ENCODE measurements around the gene ALDH1A1. TPM values are rescaled to one million over a fixed set of nuclear protein-coding genes. Genes with fewer than 3 reads are reported as not detected.

ALDH1A1 gene
- total RNA-seq, 2 experiments from 2014 or later, result not detected

- intact Hi-C loops (cut with micrococcal nuclease; ENCODE audit: unreplicated experiment), result loop anchor here (5.0 kb wide), 1 partner anchor 308 kb away; no protein-coding TSS in a partner anchor
- Histone ChIP-seq H3K4me3 (ENCODE audit: low read depth, low read length, poor library complexity, severe bottlenecking) (no peak overlapping the region), H2AFZ (ENCODE audit: low read length) (no peak overlapping the region), H3K27ac (ENCODE audit: low read depth, low read length, poor library complexity, severe bottlenecking) (no peak overlapping the region), H3K4me1 (ENCODE audit: insufficient read depth, low read length, poor library complexity, severe bottlenecking) (no peaks in the 10 kb centered on the region), H3K4me2 (ENCODE audit: low read length) (no peak overlapping the region), H3K79me2 (ENCODE audit: insufficient read depth, low read depth, low read length) (no peaks in the 10 kb centered on the region), H3K36me3 (ENCODE audit: insufficient read depth, low read length) (no peaks in the 10 kb centered on the region), H3K9me3 (ENCODE audit: low read length) (no peaks in the 10 kb centered on the region), H4K20me1 (ENCODE audit: insufficient read depth, low read length) (no peaks in the 10 kb centered on the region), H3K9me2 (ENCODE audit: insufficient read depth, low read length) (no peaks in the 10 kb centered on the region)
- no TSS peak for BruUV-seq (replicated peaks)
- no peak for TF ChIP-seq EZH2phosphoT487 (IDR thresholded peaks at IDR 0.05; ENCODE audit: borderline replicate concordance, low read depth, low read length)
- DNase-seq (ENCODE audit: low spot score), result no peak
- ChIA-PET POLR2A (interaction anchor here (0.5 kb wide), 1 partner anchor 1459 kb away, joined by 3 read pairs; no protein-coding TSS in a partner anchor), CTCF (ENCODE audit: unreplicated experiment) (no interaction called here)
Measured at GRCh38 chr9:72874344-72874743, 78.5 kb downstream of the ALDH1A1 start.

DNA sequence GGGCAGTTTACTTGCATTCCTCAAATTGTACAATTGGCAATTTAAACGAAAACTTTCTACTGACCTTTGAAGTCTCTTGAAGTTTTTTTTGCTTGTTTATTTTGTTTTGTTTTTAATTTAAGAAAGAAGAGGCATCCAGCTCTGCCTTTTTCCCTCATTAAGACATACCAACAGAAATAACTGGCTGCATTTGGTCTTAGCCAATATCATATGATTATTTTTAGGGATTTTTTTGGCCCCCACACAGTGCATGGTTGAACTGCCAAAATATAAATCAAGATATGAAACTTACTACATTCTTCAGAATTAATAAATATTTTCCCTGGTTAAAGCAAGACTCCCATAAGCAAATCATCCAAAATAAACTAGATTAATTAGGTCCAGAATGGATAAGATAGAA is 79.4 kb downstream of the ALDH1A1 start:
- no TSS peak for BruUV-seq (replicated peaks)
- no peaks in the 10 kb centered on the region for H3K79me2 ChIP-seq (ENCODE audit: insufficient read depth, low read depth, low read length)
- H3K27ac ChIP-seq (ENCODE audit: low read depth, low read length, poor library complexity, severe bottlenecking), result no peak overlapping the region
- no peak overlapping the region for H3K4me2 ChIP-seq (ENCODE audit: low read length)
- intact Hi-C loops (cut with micrococcal nuclease; ENCODE audit: unreplicated experiment), result loop anchor here (5.0 kb wide), 1 partner anchor 309 kb away; no protein-coding TSS in a partner anchor
- DNase-seq (ENCODE audit: low spot score), result no peak
- no peaks in the 10 kb centered on the region for H3K36me3 ChIP-seq (ENCODE audit: insufficient read depth, low read length)
- no peaks in the 10 kb centered on the region for H4K20me1 ChIP-seq (ENCODE audit: insufficient read depth, low read length)
- H3K9me2 ChIP-seq (ENCODE audit: insufficient read depth, low read length), result no peaks in the 10 kb centered on the region
- H2AFZ ChIP-seq (ENCODE audit: low read length), result no peak overlapping the region
- no peak for TF ChIP-seq EZH2phosphoT487 (IDR thresholded peaks at IDR 0.05; ENCODE audit: borderline replicate concordance, low read depth, low read length)
- TF ChIP-seq, protein P1, sequence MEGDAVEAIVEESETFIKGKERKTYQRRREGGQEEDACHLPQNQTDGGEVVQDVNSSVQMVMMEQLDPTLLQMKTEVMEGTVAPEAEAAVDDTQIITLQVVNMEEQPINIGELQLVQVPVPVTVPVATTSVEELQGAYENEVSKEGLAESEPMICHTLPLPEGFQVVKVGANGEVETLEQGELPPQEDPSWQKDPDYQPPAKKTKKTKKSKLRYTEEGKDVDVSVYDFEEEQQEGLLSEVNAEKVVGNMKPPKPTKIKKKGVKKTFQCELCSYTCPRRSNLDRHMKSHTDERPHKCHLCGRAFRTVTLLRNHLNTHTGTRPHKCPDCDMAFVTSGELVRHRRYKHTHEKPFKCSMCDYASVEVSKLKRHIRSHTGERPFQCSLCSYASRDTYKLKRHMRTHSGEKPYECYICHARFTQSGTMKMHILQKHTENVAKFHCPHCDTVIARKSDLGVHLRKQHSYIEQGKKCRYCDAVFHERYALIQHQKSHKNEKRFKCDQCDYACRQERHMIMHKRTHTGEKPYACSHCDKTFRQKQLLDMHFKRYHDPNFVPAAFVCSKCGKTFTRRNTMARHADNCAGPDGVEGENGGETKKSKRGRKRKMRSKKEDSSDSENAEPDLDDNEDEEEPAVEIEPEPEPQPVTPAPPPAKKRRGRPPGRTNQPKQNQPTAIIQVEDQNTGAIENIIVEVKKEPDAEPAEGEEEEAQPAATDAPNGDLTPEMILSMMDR (conservative IDR thresholded peaks at IDR 0.05; ENCODE audit: low read length), result no peak
- H3K4me1 ChIP-seq (ENCODE audit: insufficient read depth, low read length, poor library complexity, severe bottlenecking), result no peaks in the 10 kb centered on the region
- H3K9me3 ChIP-seq (ENCODE audit: low read length), result no peaks in the 10 kb centered on the region
- CTCF ChIA-PET (ENCODE audit: unreplicated experiment), result no interaction called here
- H3K4me3 ChIP-seq (ENCODE audit: low read depth, low read length, poor library complexity, severe bottlenecking), result no peak overlapping the region
- POLR2A ChIA-PET, result no interaction called here

DNA sequence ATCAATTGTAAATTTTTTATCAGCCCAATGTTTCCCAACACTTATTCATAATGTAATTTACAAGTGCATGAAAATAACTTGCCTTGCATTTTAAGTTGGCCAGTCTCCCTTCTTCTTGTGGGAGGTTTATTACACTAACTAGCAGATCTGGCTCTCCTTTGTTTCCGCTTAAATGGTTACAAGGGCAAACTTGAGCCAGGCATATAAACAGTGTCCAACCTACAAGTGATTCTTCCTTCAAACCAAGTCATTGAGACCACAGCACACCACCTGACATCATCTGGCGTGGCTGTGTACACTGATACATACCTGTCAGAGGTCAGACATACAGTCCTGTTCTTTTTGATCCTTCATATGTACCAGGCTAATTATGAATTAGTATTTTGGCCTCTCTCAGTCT is 80.1 kb downstream of the ALDH1A1 start:
- no peak overlapping the region for H3K27ac ChIP-seq (ENCODE audit: low read depth, low read length, poor library complexity, severe bottlenecking)
- no peaks in the 10 kb centered on the region for H3K79me2 ChIP-seq (ENCODE audit: insufficient read depth, low read depth, low read length)
- H3K9me3 ChIP-seq (ENCODE audit: low read length), result no peaks in the 10 kb centered on the region
- TF ChIP-seq, protein P1 (conservative IDR thresholded peaks at IDR 0.05; ENCODE audit: low read length), result no peak
- ChIA-PET CTCF (ENCODE audit: unreplicated experiment) (no interaction called here), POLR2A (no interaction called here)
- no peaks in the 10 kb centered on the region for H3K9me2 ChIP-seq (ENCODE audit: insufficient read depth, low read length)
- intact Hi-C loops (cut with micrococcal nuclease; ENCODE audit: unreplicated experiment), result loop anchor here (5.0 kb wide), 1 partner anchor 310 kb away; no protein-coding TSS in a partner anchor
- no peak for DNase-seq (ENCODE audit: low spot score)
- H3K4me3 ChIP-seq (ENCODE audit: low read depth, low read length, poor library complexity, severe bottlenecking), result no peak overlapping the region
- no TSS peak for BruUV-seq (replicated peaks)
- H4K20me1 ChIP-seq (ENCODE audit: insufficient read depth, low read length), result no peaks in the 10 kb centered on the region
- no peak overlapping the region for H2AFZ ChIP-seq (ENCODE audit: low read length)
- no peaks in the 10 kb centered on the region for H3K4me1 ChIP-seq (ENCODE audit: insufficient read depth, low read length, poor library complexity, severe bottlenecking)
- no peaks in the 10 kb centered on the region for H3K36me3 ChIP-seq (ENCODE audit: insufficient read depth, low read length)
- no peak overlapping the region for H3K4me2 ChIP-seq (ENCODE audit: low read length)
